Peyer's patch (tissue), 4 donors: ENCODE results near the gene RGS21.

Experiments used
- POLR2A ChIP-seq, 2 donors: fragments of 450-650 bp; IDR thresholded peaks; one replicate each; pipeline ENCODE4 v1.5.1; 2017; ENCODE audit warnings: antibody characterized with exemption in 2 of 2, mild to moderate bottlenecking in 2 of 2, moderate library complexity in 2 of 2
- TF ChIP-seq, protein P1 (sequence below), 6 experiments: fragments of 450-650 bp in 4 of 6; fragments of 200-600 bp in 2 of 6; sonication (generic) in 1 of 6; IDR thresholded peaks; one replicate each; pipeline ENCODE4 v1.5.1; 2017 to 2019; ENCODE audit warnings: antibody characterized with exemption in 6 of 6, mild to moderate bottlenecking in 3 of 6, moderate library complexity in 1 of 6

DNA sequence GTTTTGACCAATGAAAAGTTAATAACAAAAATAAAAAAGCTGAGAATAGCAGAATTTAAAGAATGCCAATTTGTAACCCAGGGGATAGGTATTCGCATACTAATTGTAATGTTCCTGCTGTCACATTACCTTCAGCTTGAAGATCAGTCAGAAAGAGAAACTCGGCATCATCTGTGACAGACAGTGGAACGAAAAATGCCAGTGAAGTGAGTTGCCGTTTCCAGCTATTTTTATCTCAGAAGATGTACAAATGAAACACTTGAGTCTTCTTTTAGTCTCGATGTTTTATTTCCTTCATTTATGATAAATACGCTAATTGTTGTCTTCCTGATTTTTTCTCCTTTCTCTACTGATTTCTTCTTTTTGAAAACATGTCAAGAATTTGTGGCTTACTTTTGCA lies 26.1 kb downstream of the RGS21 start:
- TF ChIP-seq, protein P1, sequence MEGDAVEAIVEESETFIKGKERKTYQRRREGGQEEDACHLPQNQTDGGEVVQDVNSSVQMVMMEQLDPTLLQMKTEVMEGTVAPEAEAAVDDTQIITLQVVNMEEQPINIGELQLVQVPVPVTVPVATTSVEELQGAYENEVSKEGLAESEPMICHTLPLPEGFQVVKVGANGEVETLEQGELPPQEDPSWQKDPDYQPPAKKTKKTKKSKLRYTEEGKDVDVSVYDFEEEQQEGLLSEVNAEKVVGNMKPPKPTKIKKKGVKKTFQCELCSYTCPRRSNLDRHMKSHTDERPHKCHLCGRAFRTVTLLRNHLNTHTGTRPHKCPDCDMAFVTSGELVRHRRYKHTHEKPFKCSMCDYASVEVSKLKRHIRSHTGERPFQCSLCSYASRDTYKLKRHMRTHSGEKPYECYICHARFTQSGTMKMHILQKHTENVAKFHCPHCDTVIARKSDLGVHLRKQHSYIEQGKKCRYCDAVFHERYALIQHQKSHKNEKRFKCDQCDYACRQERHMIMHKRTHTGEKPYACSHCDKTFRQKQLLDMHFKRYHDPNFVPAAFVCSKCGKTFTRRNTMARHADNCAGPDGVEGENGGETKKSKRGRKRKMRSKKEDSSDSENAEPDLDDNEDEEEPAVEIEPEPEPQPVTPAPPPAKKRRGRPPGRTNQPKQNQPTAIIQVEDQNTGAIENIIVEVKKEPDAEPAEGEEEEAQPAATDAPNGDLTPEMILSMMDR (IDR thresholded peaks at IDR 0.05) = no peak
- no peak for TF ChIP-seq POLR2A (IDR thresholded peaks at IDR 0.05)
